Progenitor cell of endocrine pancreas (in vitro differentiated cells): ENCODE data around the gene BMP2K. TPM values are rescaled to one million over a fixed set of nuclear protein-coding genes. Genes with fewer than 3 reads are reported as not detected.

ENCODE experiments used
- DNase-seq: peaks from one replicate; pipeline ENCODE4 v3.0.0; 2021; ENCODE audit warnings: low spot score; ENCODE audit not compliant: unreplicated experiment
- H3K27ac Mint-ChIP-seq: 2 replicates; pipeline ENCODE4 v1.8.0; 2021; ENCODE audit warnings: mild to moderate bottlenecking, moderate library complexity, mixed read lengths
- H3K27me3 Mint-ChIP-seq: 2 replicates; pipeline ENCODE4 v1.8.0; 2021; ENCODE audit warnings: mixed read lengths
- H3K36me3 Mint-ChIP-seq: 2 replicates; pipeline ENCODE4 v1.8.0; 2022; ENCODE audit warnings: mixed read lengths; ENCODE audit not compliant: insufficient read depth
- H3K4me1 Mint-ChIP-seq: 2 replicates; pipeline ENCODE4 v1.8.0; 2021; ENCODE audit warnings: low read depth, mixed read lengths
- H3K4me3 Mint-ChIP-seq: 2 replicates; pipeline ENCODE4 v1.8.0; 2021; ENCODE audit warnings: low read depth, mild to moderate bottlenecking, moderate library complexity, mixed read lengths
- H3K9me3 Mint-ChIP-seq: 2 replicates; pipeline ENCODE4 v1.8.0; 2021; ENCODE audit warnings: low read depth, mixed read lengths
- total RNA-seq: library from RNA; stranded (reverse); gene quantifications from 2 replicates; pipeline ENCODE4 v1.2.1, GENCODE V29; 2021
- TF ChIP-seq, protein P1 (sequence below): fragments of 200-600 bp; sonication (generic); IDR thresholded peaks from one replicate; pipeline ENCODE4 v1.5.0; 2021; ENCODE audit warnings: antibody characterized with exemption, mild to moderate bottlenecking; ENCODE audit not compliant: unreplicated experiment

Gene BMP2K
- total RNA-seq, 1 donor from 2014 or later = 32.5 TPM

DNA sequence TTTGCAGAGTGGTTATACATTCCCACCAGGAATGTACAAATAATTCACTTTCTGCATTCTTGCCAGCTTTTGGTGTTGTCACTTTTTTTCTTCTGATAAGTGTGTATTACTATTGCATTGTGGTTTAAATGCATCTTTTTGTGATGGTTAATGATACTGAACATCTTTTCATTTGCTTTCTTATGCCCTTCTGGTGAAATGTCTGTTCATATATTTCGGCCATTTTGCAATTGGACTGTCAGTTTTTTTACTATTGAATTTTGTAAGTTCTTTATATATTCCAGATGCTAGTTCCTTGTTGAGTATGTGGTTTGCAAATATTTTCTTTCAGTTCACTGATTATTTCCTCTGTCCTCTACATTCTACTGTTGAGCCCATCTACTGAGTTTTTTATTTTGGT, 19.4 kb upstream of the BMP2K start:
- no peaks in the 10 kb centered on the region for H3K9me3 Mint-ChIP-seq
- H3K27me3 Mint-ChIP-seq = no peaks in the 10 kb centered on the region
- DNase-seq = no peak
- TF ChIP-seq, protein P1, sequence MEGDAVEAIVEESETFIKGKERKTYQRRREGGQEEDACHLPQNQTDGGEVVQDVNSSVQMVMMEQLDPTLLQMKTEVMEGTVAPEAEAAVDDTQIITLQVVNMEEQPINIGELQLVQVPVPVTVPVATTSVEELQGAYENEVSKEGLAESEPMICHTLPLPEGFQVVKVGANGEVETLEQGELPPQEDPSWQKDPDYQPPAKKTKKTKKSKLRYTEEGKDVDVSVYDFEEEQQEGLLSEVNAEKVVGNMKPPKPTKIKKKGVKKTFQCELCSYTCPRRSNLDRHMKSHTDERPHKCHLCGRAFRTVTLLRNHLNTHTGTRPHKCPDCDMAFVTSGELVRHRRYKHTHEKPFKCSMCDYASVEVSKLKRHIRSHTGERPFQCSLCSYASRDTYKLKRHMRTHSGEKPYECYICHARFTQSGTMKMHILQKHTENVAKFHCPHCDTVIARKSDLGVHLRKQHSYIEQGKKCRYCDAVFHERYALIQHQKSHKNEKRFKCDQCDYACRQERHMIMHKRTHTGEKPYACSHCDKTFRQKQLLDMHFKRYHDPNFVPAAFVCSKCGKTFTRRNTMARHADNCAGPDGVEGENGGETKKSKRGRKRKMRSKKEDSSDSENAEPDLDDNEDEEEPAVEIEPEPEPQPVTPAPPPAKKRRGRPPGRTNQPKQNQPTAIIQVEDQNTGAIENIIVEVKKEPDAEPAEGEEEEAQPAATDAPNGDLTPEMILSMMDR = no peak
- H3K27ac Mint-ChIP-seq = no peak overlapping the region
- H3K4me1 Mint-ChIP-seq = peaks cover 5% of the 10 kb centered on the region
- no peak overlapping the region for H3K4me3 Mint-ChIP-seq
- no peaks in the 10 kb centered on the region for H3K36me3 Mint-ChIP-seq

DNA sequence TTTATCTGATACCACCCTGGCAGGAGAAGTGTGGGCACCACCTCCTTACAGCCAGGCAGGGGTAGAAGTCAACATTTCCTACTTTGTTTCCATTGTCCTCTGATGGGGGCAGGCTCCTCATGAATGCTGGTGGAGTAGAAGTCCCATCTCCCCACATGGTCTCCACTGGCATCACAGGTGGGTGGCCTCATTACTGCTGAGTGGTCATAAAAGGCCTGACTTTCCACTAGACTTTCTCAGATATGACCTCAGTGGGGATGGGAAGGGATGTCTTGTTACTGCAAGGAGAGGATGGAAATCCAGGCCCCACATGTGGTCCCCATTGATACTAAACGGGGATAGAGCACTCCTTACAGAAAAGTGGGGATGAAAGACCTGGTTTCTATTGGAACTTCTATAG, 18.6 kb upstream of the BMP2K start:
- H3K36me3 Mint-ChIP-seq = no peaks in the 10 kb centered on the region
- DNase-seq = no peak
- H3K4me1 Mint-ChIP-seq = no peaks in the 10 kb centered on the region
- no peak overlapping the region for H3K27ac Mint-ChIP-seq
- no peak overlapping the region for H3K4me3 Mint-ChIP-seq
- no peaks in the 10 kb centered on the region for H3K9me3 Mint-ChIP-seq
- TF ChIP-seq, protein P1 = no peak
- H3K27me3 Mint-ChIP-seq = no peaks in the 10 kb centered on the region

DNA sequence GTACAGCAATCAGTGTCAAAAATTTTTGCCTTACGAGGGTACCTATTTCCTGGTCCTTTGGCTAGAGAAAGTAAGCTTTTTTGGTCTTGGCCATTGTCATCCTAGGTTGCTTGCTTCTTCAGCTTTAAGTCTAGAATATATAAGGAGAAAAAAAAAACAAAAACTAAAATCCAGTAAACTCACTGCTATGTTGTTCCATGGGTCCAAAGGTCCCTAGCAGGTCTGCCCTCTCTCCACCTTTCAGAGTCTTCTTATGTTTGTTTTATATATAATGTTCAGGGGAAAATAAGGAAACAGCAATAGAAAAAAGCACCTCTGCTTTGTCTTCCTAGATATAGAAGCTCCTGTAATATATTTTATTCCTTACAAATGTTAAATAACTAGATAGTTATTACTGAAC, 18.1 kb upstream of the BMP2K start:
- Mint-ChIP-seq H3K36me3 (no peaks in the 10 kb centered on the region), H3K4me3 (no peak overlapping the region), H3K27ac (no peak overlapping the region), H3K9me3 (no peaks in the 10 kb centered on the region), H3K27me3 (no peaks in the 10 kb centered on the region), H3K4me1 (no peaks in the 10 kb centered on the region)
- DNase-seq = no peak
- TF ChIP-seq, protein P1 = no peak

DNA sequence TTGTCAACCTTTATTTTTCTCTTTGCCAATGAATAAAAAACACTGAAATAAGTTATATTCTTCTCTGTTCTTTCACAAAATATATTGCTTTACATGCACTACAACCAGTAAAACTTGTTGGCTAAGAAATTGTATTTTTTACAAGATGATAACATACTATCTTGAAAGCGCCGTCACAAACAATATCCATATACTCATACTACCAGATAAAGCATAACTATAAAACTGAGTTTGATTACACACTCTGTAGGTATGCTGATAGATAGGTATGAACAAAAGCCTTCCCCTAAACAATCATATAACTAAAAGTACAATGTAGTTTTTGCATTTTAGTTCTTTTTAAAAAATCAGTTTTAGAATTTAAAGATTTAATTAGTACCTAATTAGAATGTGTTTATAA, 13.6 kb upstream of the BMP2K start:
- TF ChIP-seq, protein P1 = no peak
- Mint-ChIP-seq H3K9me3 (no peaks in the 10 kb centered on the region), H3K4me1 (peaks cover 1% of the 10 kb centered on the region), H3K27me3 (no peaks in the 10 kb centered on the region), H3K4me3 (no peak overlapping the region), H3K27ac (no peak overlapping the region), H3K36me3 (no peaks in the 10 kb centered on the region)
- DNase-seq = no peak

DNA sequence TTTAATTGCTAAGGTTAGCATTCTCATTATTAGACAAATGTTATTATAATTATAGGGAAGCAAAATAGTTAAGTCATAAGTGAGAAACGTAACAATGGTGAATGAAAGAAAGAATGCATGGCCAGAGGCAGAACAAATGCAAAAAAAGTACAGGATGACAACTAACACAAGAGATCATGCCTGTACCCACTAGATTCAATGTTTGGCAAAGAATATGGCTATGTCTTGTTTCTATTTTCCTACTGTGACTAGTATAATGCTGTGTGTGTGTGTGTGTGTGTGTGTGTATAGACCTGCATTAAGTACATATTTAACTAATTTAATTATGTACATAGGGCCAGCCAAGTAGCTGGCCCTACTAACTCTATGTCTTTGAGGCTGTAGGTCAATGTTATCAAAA, 12.9 kb upstream of the BMP2K start:
- TF ChIP-seq, protein P1 = no peak
- DNase-seq = no peak
- Mint-ChIP-seq H3K27ac (no peak overlapping the region), H3K9me3 (no peaks in the 10 kb centered on the region), H3K36me3 (no peaks in the 10 kb centered on the region), H3K4me3 (no peak overlapping the region), H3K27me3 (no peaks in the 10 kb centered on the region), H3K4me1 (peaks cover 1% of the 10 kb centered on the region)
